IPS-20b (cell line): ENCODE data around the gene OR2M2.

Experiments used
- H3K27ac ChIP-seq: one replicate; pipeline ENCODE4 v1.5.1; 2013; ENCODE audit warnings: low read length
- H3K27me3 ChIP-seq: 2 replicates; pipeline ENCODE4 v1.6.1; 2013; ENCODE audit warnings: mild to moderate bottlenecking, low read length, inconsistent platforms; ENCODE audit not compliant: insufficient read depth
- H3K36me3 ChIP-seq: 2 replicates; pipeline ENCODE4 v1.6.1; 2013; ENCODE audit warnings: low read depth, mild to moderate bottlenecking, inconsistent platforms, low read length, moderate library complexity; ENCODE audit not compliant: insufficient read depth
- H3K4me1 ChIP-seq: 2 replicates; pipeline ENCODE4 v1.6.1; 2013; ENCODE audit warnings: mild to moderate bottlenecking, control low read depth, inconsistent platforms, low read length, moderate library complexity; ENCODE audit not compliant: insufficient read depth
- H3K4me3 ChIP-seq: 2 replicates; pipeline ENCODE4 v1.5.1; 2013; ENCODE audit warnings: mild to moderate bottlenecking, low read length, inconsistent platforms
- H3K9ac ChIP-seq: 2 replicates; pipeline ENCODE4 v1.6.1; 2013; ENCODE audit warnings: low read depth, mild to moderate bottlenecking, inconsistent platforms, low read length, moderate library complexity
- H3K9me3 ChIP-seq: 2 replicates; pipeline ENCODE4 v1.6.1; 2013; ENCODE audit warnings: mild to moderate bottlenecking, low read depth, low read length, inconsistent platforms; ENCODE audit not compliant: insufficient read depth

Gene OR2M2

GRCh38 chr1:248183996-248184395 is 9.4 kb downstream of the OR2M2 start:
- no peaks in the 10 kb centered on the region for H3K36me3 ChIP-seq
- no peak overlapping the region for H3K4me3 ChIP-seq
- no peaks in the 10 kb centered on the region for H3K4me1 ChIP-seq
- H3K27me3 ChIP-seq, result no peaks in the 10 kb centered on the region
- H3K27ac ChIP-seq, result no peak overlapping the region
- H3K9me3 ChIP-seq, result peaks cover 91% of the 10 kb centered on the region
- no peak overlapping the region for H3K9ac ChIP-seq

- H3K9ac ChIP-seq, result no peak overlapping the region
- no peak overlapping the region for H3K4me3 ChIP-seq
- peaks cover 92% of the 10 kb centered on the region for H3K9me3 ChIP-seq
- no peaks in the 10 kb centered on the region for H3K36me3 ChIP-seq
- H3K27ac ChIP-seq, result no peak overlapping the region
- H3K27me3 ChIP-seq, result no peaks in the 10 kb centered on the region
- no peaks in the 10 kb centered on the region for H3K4me1 ChIP-seq
Observed at GRCh38 chr1:248187363-248187762, 12.7 kb downstream of the OR2M2 start.

DNA sequence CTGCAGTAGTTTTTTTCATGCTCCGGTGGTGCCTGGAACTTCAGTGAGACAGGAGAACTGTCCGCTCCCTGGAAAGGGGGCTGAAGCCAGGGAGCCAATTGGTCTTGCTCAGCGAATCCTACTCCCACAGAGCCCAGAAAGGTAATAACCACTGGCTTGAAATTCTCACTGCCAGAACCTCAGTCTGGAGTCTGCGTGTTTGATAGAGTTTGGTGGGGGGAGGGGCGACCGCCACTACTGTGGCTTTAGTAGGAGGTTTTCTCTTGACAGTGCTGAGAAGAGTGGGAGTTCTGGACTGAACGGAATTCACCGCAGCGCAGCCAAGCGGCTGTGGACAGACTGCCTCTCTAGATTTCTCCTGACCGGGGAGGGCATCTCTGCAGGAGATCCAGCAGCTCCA is 14.4 kb downstream of the OR2M2 start:
- Histone ChIP-seq H3K4me3 (no peak overlapping the region), H3K27me3 (no peaks in the 10 kb centered on the region), H3K36me3 (no peaks in the 10 kb centered on the region), H3K9ac (no peak overlapping the region), H3K9me3 (peaks cover 91% of the 10 kb centered on the region), H3K27ac (no peak overlapping the region), H3K4me1 (no peaks in the 10 kb centered on the region)

DNA sequence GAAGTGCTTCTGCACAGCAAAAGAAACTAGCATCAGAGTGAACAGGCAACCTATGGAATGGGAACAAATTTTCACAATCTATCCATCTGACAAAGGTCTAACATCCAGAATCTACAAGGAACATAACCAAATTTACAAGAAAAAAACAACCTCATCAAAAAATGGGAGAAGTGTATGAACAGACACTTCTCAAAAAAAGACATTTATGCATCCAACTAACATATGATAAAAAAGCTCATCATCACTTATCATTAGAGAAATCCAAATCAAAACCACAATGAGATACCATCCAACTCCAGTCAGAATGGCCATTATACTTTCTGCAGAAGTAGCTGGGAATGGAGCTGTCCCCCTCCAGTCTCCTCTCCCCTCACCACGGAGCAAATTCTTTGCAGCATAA is 19.5 kb downstream of the OR2M2 start:
- Histone ChIP-seq H3K4me3 (no peak overlapping the region), H3K4me1 (no peaks in the 10 kb centered on the region), H3K27me3 (no peaks in the 10 kb centered on the region), H3K9ac (no peak overlapping the region), H3K9me3 (peaks cover 94% of the 10 kb centered on the region), H3K36me3 (no peaks in the 10 kb centered on the region), H3K27ac (no peak overlapping the region)

DNA sequence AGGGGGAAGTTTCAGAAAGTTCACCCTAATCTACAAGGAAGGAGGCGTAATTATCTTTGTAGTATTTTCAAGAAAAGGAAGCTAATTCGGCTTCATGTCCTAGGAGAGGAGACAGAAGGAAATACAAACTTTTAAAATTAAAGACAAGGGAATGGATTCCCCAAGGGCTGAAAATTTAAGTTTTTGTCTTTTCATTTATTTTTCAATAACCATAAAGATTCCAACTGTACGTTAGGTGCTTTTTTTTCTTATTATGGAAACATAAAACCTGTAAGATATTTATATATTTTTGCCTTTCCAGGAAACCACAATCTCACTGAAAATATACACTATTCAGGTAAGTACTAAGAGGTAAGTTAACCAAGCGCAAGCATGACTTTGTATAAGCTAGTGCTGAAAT is 22.3 kb downstream of the OR2M2 start, which contains the start of gene OR2M3:
Gene OR2M3, plus strand, starts transcription at position 301 of the 400 bp plus-strand sequence. CDS start 5,803 bp downstream, outside the sequence.
- Histone ChIP-seq H3K36me3 (no peaks in the 10 kb centered on the region), H3K9ac (no peak within 1 kb of the TSS), H3K4me3 (no peak within 1 kb of the TSS; the same call in 1 of the 2 replicates), H3K4me1 (no peaks in the 10 kb centered on the region), H3K27me3 (no peaks in the 10 kb centered on the region), H3K27ac (no peak within 1 kb of the TSS), H3K9me3 (peaks cover 89% of the 10 kb centered on the region)

GRCh38 chr1:248215880-248216279 is 41.3 kb downstream of the OR2M2 start:
- Histone ChIP-seq H3K9me3 (peaks cover 88% of the 10 kb centered on the region), H3K9ac (no peak overlapping the region), H3K27me3 (no peaks in the 10 kb centered on the region), H3K4me1 (no peaks in the 10 kb centered on the region), H3K36me3 (no peaks in the 10 kb centered on the region), H3K4me3 (no peak overlapping the region), H3K27ac (no peak overlapping the region)

DNA sequence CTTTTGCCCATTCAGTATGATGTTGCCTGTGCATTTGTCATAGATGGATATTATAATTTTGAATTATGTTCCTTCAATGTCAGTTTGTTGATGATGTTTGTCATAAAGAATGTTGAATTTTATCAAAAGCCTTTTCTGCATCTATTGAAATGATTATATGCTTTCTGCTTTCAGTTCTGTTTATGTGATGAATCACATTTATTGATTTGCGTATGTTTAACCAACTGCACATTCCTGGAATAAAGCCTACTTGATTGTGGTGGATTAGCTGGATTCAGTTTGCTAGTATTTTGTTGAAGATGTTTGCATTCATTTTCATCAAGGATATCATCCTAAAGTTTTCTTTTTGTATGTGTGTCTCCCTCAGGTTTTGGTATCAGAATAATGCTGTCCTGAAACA is 50.9 kb downstream of the OR2M2 start:
- no peaks in the 10 kb centered on the region for H3K36me3 ChIP-seq
- peaks cover 87% of the 10 kb centered on the region for H3K9me3 ChIP-seq

GRCh38 chr1:248229360-248229908 is 54.8 kb downstream of the OR2M2 start:
- Histone ChIP-seq H3K27me3 (no peaks in the 10 kb centered on the region), H3K9ac (no peak overlapping the region), H3K4me3 (no peak overlapping the region), H3K9me3 (peaks cover 89% of the 10 kb centered on the region), H3K36me3 (no peaks in the 10 kb centered on the region), H3K27ac (no peak overlapping the region), H3K4me1 (no peaks in the 10 kb centered on the region)

More for the DNA sequence above, 50.9 kb downstream of the OR2M2 start:
- no peaks in the 10 kb centered on the region for H3K27me3 ChIP-seq
- H3K27ac ChIP-seq, result no peak overlapping the region
- H3K4me1 ChIP-seq, result no peaks in the 10 kb centered on the region
- no peak overlapping the region for H3K9ac ChIP-seq
- H3K4me3 ChIP-seq, result no peak overlapping the region
